ENCODE measurements around the gene ESPN.
A peak's percentile ranks its signal among the peaks of the same experiment; 100 is the strongest.
"Not testable (repeated sequence)": the region's sequence is repeated elsewhere in the genome, so short reads cannot be mapped to it uniquely, and the experiment has no call there.

The ESPN gene, protein sequence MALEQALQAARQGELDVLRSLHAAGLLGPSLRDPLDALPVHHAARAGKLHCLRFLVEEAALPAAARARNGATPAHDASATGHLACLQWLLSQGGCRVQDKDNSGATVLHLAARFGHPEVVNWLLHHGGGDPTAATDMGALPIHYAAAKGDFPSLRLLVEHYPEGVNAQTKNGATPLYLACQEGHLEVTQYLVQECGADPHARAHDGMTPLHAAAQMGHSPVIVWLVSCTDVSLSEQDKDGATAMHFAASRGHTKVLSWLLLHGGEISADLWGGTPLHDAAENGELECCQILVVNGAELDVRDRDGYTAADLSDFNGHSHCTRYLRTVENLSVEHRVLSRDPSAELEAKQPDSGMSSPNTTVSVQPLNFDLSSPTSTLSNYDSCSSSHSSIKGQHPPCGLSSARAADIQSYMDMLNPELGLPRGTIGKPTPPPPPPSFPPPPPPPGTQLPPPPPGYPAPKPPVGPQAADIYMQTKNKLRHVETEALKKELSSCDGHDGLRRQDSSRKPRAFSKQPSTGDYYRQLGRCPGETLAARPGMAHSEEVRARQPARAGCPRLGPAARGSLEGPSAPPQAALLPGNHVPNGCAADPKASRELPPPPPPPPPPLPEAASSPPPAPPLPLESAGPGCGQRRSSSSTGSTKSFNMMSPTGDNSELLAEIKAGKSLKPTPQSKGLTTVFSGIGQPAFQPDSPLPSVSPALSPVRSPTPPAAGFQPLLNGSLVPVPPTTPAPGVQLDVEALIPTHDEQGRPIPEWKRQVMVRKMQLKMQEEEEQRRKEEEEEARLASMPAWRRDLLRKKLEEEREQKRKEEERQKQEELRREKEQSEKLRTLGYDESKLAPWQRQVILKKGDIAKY

DNA sequence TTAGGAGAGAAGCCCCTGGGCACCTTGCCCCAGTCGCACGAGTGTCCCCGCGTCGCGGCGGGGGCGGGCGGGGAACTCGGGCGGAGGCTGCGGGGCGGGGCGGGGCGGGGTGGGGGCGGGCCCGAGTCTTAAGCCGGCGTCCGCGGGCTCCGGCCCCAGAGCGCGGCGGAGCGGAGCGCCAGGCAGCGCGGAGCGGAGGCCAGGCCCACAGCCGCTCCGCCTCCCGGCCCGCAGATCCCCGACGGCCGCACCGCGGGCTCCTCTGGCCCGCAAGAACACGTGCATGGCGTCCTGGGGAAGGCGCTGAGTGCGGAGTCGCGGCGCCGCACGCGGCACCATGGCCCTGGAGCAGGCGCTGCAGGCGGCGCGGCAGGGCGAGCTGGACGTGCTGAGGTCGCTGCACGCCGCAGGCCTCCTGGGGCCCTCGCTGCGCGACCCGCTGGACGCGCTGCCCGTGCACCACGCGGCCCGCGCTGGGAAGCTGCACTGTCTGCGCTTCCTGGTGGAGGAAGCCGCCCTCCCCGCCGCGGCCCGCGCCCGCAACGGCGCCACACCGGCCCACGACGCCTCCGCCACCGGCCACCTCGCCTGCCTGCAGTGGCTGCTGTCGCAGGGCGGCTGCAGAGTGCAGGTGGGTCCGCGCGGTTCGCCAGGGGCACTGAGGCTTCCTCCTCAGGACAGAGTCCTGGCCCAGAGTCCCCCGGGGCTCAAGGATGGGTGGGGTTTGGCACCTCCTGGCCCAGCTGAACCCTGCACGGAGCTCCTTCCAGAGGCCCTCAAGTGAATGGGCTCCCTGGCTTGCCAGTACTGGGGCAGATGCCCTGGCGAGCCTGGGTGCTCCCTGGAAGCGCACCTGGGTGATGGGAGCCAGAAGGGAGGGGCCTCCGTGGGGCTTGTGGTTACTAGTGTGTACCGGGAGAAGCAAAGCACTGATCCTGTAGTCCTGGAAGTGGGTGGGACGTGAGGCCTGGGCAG is at the start of gene ESPN:
TSS of gene ESPN (plus strand) at position 158 of the 975 bp plus-strand sequence. CDS start at position 338, 180 bp downstream.
- DNase-seq (ENCODE audit: low read depth in 1 of 2, low spot score in 1 of 2), result no peak

DNA sequence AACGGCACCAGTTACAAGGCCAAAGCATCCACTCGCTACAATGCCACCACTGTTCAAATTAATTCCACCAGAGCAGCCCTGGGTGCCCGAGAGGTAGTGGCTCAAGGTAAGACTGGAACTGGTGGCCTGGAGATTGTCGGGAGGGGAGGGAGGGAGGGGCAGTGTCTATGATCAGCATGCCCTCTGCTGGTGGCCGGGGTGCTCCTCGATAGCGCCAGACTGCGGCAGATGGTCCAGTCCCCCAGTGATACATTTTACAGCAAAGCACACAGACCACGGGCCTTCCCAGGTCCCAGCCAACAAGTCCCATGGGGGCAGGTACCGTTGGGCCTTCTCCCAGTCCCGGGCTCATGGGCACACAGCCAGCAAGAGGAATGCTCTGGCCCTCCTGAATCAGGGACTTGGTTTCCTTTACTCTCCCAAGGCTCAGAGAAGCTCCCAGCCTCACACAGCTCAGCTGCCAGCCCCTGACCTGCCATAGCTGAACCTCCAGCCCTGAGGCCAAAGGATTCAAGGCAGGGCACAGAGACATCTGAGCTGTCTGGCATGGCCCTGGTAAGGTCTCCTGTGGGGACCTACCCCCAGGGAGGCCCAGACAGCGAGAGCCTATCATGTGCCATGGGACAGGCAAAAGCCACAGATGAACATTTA is 46.4 kb upstream of the ESPN start:
- no peak for DNase-seq (ENCODE audit: low read depth in 1 of 2, low spot score in 1 of 2)

DNA sequence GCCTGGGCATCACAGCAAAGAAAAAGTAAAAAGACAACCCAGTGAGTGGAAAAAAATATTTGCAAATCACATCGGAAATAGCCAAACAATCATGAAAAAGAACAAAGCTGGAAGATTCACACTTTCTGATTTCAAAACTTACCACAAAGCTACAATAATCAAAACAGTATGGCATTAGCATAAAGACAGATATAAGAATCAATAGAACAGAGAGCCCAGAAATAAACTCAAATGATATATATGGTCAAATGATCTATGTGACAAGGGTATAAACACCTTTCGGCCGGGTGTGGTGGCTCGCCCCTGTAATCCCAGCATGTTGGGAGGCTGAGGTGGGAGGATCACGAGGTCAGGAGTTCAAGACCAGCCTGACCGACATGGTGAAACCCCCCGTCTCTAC is 44.5 kb upstream of the ESPN start:
- DNase-seq (ENCODE audit: low read depth in 1 of 2, low spot score in 1 of 2), result no peak

DNA sequence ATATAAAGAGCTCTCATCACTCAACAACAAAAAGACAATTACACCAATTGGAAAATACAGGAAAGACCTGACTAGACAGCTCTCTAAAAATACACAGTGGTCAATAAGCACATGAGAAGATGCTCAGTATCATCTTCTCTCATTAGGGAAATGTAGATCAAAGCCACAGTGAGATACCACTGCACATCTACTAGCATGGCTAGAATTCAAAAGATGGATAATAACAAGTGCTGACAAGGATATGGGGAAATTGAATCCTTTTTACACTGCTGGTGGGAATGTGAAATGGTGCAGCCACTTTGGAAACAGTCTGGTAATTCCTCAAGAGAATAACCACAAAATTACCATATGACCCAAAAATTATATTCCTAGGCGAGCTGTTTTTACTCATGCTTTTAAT is 40.4 kb upstream of the ESPN start:
- no peak for DNase-seq (ENCODE audit: low read depth in 1 of 2, low spot score in 1 of 2)

DNA sequence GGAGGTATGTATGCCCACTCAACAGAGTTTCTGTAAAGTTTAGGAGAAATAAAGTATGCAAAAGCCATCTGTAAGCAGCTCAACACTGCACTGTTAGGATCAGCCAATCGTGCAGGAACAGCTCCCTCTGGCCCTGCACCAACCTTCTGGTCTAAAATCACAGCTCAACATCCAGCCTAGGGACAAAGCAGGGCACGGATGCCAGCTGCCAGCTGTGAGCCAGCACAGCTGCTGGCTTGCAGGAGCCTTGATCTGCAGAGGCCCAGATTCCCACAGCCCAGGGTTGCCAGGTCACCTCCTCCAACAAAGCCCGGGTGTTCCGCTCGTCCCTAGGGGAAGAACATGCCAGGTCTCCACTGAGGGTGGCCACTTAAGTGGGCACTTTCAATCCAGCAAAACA is 39.6 kb upstream of the ESPN start:
- DNase-seq (ENCODE audit: low read depth in 1 of 2, low spot score in 1 of 2), result no peak

DNA sequence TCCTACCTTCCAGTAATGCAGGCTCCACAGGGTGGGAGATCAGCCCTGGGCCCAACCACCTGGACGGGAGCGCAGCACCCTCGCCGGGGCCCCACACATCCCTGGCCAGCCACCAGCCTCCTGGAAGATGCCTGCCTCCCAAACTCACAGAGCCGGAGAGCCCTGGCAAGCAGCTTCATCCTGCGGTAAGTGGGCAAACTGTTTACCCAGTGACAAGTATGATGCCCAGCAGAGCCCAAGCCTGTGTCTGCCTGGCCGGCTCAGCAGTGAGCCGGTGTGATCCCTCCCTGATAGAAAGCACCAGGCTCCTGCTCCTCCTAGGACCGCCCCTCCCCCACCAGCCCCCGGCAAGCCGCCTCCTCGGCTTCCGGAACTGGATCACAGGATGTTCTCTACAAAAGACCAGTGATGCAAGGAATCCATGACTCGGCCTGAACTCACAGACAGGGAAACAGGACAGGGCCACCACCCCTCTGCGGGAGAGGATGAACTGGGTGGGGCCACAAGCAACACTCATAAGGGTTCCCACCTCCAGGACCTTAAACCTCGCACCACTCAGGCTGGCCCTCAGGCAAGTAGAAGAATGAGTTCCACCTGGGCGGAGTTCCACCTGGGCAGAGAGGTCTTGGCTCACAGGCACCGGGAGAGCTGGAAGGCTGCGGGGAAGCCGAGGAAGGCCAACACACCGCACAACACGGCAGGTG is 38.9 kb upstream of the ESPN start:
- DNase-seq (ENCODE audit: low read depth in 1 of 2, low spot score in 1 of 2), result no peak

DNA sequence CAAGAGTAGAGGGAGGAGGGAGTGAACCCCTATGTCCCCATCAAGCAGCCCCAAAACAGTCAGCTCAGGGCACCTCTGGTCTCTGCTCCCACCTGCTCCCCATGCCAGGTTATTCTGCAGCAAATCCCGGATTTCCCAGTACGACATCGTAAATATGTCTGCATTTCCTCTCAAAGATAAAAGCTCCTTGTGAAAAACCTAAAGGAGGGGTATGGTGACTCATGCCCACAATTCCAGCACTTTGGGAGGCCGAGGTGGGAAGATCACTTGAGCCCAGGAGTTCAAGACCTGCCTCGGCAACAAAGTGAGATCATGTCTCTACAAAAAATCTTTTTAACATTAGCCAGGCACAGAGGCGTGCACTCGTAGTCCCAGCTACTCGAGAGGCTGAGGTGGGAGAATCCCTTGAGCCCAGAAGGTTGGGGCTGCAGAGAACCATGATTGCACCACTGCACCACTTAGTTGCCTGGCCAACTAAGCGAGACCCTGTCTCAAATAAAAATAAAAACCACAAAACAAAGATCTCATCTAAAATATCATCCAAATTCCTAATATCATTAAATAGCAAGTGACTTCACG is 38.1 kb upstream of the ESPN start:
- DNase-seq (ENCODE audit: low read depth in 1 of 2, low spot score in 1 of 2), result no peak

DNA sequence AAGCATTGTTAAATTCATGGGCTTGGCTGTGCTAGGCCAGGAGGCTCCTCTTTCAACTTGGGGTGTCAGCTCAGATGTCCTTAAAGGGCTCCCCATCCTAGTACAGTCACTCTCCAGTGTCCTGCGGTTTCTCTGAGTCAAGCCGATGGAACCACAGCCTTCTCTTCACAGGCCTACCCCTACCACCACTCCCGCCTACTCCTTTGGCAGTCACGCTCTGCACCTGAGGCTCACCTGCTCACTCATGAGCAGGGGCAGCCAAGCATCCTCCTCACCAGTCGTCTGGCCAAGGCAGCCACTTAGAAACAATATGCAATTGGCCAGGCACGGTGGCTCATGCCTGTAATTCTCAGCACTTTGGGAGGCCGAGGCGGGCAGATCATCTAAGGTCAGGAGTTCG is 34.6 kb upstream of the ESPN start:
- DNase-seq (ENCODE audit: low read depth in 1 of 2, low spot score in 1 of 2), result no peak

DNA sequence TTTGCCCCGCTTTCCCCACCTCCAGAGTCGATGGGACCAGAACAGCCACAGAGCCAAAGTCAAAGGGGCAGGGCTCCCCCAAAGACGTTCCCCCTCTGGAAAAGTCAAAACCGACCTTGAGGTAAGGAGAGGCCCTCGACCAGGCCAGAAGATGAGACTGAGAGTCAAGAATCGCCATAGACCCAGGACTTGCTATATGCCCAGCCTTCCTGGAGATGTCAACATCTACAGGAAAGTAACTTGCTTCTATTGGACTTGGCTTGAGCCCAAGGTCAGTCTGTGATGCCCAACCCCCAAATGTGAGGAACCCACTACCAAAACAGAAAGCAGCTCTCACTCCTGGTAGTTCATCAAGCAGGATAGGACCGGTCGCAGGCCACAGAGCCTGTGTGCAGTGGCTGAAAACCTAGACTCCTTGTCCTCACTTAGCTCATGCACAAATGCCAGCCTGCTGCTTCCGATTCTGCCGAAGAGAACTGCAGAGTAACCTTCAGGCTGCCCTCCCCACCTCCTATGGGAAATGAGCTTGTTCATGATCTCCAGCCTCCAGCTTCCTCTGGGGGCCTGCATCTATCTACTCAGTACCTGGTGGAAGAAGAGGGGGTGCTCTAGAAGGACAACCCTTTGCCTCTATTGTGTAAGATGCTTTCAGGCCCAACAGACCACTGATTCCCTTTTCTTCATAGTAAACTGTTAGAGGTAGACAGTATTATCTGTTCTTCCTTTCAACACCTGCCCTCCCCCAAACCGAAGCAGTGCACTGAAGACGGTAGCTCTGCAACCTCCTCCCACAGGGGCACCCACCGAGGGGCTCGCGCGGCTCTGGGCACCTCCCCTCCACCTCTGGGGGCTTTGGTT is 32.4 kb upstream of the ESPN start:
- no peak for DNase-seq (ENCODE audit: low read depth in 1 of 2, low spot score in 1 of 2)

DNA sequence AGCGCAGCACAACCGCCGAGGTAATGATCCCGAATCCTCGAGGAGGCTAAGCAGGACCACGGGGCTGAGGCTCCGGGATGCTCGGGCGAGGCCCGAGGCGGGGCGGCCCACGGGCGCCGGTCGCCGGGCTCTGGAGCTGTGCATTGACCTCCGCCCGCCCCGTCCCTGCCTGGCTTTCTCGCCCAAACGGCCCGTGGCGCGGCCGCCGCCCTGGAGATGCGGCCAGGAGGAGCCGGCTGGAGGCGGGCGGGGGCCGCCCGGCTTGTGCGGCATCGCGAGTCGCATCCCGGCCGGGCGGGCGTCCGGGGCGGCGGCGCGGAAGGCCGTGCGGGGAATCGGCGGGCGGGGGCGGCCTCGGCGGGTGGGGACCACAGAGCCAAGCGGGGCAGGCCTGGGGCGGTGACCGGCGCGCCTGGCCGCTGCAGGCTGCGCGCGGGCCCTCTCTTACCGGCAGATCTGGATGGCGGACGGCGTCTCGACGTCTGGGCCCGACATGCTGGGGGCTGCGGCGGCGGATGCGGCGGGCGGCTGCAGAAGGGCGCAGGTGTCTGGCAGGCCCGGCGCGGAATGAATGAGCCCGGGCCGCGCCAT is 31.7 kb upstream of the ESPN start:
- DNase-seq (ENCODE audit: low read depth in 1 of 2, low spot score in 1 of 2), result peak in 1 of 2 donors; percentile 1

DNA sequence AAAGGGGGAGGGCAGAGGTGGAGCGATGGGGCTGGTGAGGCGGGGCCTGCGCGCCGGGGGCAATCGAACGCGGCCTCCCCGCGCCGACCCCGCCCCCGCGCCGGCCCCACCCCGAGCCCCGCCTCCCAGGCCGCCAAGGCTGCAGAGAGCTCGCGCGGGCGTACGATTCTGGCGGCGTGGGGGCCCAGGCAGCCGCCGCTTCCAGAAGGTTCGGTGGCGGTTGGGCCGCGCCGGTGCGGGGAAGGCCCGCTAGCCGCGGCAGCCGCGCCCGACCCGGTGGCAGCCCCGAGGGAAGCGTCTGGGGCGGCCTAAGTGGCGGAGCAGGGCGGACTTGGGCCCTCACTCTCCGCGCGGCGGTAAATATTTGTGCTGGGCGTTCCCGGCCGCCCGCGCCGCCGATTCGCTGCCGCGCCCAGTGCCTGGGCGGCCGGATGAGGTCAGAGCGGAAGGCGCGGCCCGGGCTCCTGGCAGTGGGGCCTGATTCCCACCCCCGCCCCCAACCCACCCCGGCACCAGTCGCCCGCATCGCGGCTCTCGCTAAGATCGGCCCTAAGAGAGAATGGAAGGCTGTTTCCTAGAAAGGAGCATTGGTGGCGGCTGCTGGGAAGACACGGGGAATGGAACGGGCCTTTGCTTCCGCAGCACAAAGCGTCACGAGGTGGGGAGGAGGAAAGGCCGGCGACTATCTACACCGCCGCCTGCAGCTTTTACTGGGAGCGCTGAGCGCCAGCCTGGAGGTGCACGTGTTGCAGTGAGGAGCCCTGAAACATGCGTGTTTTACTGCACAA is 31.0 kb upstream of the ESPN start, which contains the start of gene ACOT7:
TSS of gene ACOT7 (minus strand) at position 368 of the 788 bp plus-strand sequence. CDS start 368 bp downstream, outside the sequence.
- DNase-seq (ENCODE audit: low read depth in 1 of 2, low spot score in 1 of 2), result peak; percentile 80 to 85

DNA sequence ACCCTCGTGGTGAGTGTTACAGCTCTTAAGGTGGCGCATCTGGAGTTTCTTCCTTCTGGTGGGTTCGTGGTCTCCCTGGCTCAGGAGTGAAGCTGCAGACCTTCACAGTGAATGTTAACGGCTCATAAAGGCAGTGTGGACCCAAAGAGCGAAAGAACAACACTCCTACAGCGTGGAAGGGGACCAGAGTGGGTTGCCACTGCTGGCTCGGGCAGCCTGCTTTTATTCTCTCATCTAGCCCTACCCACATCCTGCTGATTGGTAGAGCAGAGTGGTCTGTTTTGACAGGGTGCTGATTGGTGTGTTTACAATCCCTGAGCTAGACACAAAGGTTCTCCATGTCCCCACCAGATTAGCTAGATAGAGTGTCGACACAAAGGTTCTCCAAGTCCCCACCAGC is 29.4 kb upstream of the ESPN start:
- not testable (repeated sequence) for DNase-seq (ENCODE audit: low read depth in 1 of 2, low spot score in 1 of 2)

DNA sequence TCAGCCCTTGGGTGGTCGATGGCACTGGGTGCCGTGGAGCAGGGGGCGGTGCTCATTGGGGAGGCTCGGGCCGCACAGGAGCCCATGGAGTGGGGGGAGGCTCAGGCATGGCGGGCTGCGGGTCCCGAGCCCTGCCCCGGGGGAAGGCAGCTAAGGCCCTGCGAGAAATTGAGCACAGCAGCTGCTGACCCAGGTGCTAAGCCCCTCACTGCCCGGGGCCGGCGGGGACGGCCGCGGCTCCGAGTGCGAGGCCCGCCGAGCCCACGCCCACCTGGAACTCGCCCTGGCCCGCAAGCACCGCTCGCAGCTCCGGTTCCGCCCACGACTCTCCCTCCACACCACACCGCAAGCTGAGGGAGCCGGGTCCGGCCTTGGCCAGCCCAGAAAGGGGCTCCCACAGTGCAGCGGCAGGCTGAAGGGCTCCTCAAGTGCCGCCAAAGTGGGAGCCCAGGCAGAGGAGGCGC is 28.8 kb upstream of the ESPN start:
- DNase-seq (ENCODE audit: low read depth in 1 of 2, low spot score in 1 of 2), result not testable (repeated sequence)

DNA sequence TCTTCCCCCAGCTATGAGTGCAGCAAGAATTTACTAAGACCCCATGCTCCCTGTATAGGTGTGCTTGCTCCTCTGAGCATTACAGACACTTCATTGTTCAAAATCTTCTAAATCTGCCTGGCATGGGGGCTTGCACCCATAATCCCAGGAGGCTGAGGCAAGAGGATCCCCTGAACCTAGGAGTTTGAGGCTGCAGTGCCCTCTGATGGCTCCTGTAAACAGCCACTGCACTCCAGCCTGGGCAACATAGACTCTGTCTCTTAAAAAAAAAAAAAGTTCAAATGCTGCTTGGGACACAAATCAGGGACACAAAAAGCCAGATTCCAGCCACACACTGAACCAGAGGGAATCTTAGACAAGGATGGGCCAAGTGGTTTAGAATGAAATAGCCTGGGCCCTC is 27.6 kb upstream of the ESPN start:
- DNase-seq (ENCODE audit: low read depth in 1 of 2, low spot score in 1 of 2), result no peak

DNA sequence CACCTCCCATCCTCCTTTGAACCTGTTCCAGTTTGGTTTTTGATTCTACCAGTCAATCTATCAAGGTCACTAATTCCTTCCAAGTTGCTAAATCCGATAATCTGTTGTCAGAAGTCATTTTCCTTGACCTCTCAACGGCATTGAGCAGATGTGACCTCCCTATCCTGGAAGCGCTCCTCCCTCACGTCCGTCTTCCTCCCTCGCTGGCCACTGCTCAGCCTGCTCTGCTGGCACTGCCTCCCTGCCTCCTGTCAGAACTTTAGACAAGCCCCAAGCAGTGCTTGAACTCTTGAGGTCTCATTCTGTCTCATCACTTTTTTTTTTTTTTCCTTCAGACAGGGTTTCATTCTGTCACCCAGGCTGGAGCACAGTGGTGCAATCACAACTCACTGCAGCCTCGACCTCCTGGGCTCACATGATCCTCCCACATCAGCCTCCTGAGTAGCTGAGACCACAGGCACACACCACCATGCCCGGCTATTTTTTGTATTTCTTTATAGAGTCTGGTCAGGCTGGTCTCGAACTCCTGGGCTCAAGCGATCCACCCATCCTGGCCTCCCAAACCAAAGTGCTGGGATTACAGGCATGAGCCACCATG is 26.6 kb upstream of the ESPN start:
- DNase-seq (ENCODE audit: low read depth in 1 of 2, low spot score in 1 of 2), result no peak

DNA sequence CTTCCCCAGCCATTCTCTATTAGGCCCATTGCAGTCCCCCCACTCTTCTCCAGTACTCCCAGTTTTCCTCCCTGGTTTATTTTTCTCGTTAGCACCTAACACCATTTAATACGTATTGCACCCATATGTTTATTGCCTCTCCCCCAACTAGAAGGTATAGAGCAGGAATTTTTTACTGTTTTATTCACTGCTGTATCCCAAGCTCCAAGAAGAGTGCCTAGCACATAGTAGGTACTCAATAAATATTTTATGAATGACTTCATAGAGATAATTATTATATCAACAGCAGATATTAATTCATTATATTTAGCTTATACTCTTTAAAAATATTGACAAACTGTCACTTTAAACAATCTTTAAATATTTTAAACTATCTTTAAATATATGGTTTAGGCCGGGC is 25.3 kb upstream of the ESPN start:
- no peak for DNase-seq (ENCODE audit: low read depth in 1 of 2, low spot score in 1 of 2)

DNA sequence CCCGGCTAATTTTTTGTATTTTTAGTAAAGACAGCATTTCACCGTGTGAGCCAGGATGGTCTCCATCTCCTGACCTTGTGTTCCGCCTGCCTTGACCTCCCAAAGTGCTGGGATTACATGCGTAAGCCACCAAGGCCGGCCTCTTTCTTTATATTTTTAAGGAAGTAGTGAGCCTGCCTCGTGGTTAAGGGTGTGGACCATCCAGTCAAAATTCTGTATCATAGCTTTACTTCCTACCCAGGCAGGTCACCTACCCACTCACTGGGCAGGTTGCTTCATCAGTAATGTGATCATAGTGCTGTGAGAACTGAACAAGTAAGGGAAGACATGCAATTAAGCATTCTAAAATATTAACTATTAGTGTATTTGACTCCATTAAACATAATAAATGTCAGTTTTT is 22.9 kb upstream of the ESPN start:
- DNase-seq (ENCODE audit: low read depth in 1 of 2, low spot score in 1 of 2), result no peak

All from activated T-helper 1 cell treated with anti-CD3 and anti-CD28 coated beads, Interleukin-2, amount 50 U/mL, for 16 hours (primary cell).